ENCODE data around the gene FGGY.

FGGY gene

DNA sequence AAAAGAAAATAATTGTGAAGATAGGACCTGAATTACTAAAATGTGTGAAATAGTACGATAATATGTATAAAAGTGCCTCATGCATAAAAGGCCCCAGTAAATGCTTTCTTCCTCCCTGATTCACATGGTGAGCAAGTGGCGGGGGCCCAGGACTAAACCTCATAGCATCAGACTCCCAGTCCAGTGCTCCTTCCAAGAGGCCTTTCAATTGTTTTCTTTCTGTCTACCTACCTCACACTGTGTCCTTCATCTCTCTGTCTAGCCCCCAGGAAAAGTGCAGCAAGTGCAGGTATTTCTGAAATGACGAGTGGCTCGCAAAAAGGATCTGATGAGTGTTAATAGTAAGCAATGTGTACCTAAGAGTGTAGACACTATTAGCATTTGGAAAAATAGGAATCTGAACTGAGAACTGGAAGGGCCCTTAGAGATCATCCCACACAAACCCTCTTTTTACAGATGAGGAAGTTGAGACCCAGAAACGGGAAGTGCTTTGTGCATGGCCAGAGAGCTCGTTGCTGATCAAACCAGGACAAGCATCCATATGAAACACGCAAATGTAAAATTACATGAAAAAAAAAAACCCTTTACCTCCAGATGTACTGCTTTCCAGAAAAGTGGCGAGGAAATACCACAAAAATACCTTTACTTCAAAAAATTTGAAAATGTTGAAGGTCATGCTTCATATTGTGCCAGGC, 399.7 kb downstream of the FGGY start:
- no peak for TF ChIP-seq CTCF (IDR thresholded peaks at IDR 0.05; ENCODE audit: low read length, missing control alignments)
- H3K4me3 ChIP-seq (replicated peaks; ENCODE audit: low read depth, low read length): no peak overlapping the region
- no peak for DNase-seq (ENCODE audit: low read depth)

DNA sequence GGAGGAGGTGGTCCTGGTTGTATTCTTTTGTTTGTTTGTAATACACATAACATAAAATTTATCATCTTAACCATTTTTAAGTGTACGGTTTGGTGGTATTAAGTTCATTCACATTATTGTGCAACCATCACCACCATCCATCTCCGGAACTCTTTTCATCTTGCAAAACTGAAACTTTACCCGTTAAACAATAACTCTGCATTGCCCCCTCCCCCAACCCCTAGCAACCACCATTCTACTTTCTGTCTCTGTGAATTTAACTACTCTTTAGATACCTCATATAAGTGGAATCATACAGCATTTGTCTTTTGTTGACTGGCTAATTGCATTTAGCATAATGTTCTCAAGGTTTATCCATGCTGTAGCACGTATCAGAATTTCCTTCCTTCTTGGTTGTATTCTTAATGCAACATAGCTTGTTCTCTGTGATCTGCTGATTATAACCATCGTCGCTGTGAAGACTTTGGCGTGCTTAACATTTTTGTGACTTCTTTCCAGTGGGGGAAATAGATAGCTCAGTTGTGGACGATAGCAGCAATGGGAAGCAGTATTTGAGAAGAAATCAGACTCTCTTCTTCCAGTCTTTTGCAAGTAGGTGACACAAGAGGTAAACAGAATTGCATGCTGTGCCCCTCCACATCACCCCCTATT, 400.4 kb downstream of the FGGY start:
- TF ChIP-seq CTCF (IDR thresholded peaks at IDR 0.05; ENCODE audit: low read length, missing control alignments): no peak
- H3K4me3 ChIP-seq (replicated peaks; ENCODE audit: low read depth, low read length): no peak overlapping the region
- no peak for DNase-seq (ENCODE audit: low read depth)

DNA sequence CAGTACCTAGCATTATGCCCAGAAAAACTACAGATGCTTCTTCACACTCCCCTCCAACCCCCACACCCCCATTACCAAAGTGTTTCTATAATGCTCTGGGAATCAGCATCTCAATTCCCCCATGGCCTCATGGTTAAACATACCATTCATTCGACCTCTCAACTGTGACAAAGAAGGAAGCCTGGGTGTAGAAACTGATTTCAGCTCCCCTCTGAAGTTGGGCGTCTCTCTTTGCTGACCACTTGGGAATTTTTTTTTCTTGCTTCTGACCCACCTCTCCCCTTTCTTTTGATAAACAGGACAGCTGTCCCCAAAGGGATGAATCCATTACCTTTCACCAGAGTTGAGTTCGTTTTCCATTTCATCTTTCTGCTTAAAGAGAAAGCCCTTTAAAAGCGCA, 401.5 kb downstream of the FGGY start:
- no peak for TF ChIP-seq CTCF (IDR thresholded peaks at IDR 0.05; ENCODE audit: low read length, missing control alignments)
- H3K4me3 ChIP-seq (replicated peaks; ENCODE audit: low read depth, low read length): no peak overlapping the region
- no peak for DNase-seq (ENCODE audit: low read depth)

GRCh38 chr1:59699227-59699847, 402.4 kb downstream of the FGGY start:
- TF ChIP-seq CTCF (IDR thresholded peaks at IDR 0.05; ENCODE audit: low read length, missing control alignments): peak; percentile 95

DNA sequence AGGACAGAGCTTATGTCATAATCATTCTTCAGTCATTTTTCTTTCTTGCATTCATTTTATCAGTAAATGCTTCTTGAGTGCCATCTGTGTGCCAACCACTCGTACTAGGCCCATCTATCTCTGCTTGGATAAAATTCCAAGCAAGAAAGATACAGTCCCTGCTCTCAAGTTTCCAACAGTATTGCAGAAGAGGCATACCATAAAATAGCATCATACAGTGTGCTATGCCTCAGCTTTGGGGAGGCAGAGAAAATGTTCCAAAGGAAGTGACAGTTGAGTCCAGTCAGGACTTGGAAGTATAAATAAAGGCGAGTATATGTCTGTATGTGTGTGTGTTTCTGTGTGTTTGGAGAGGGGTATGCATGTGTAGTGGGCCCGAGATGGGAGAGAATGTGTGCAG, 404.5 kb downstream of the FGGY start:
- no peak for TF ChIP-seq CTCF (IDR thresholded peaks at IDR 0.05; ENCODE audit: low read length, missing control alignments)
- no peak overlapping the region for H3K4me3 ChIP-seq (replicated peaks; ENCODE audit: low read depth, low read length)
- peak; percentile 42 for DNase-seq (ENCODE audit: low read depth)

More at GRCh38 chr1:59699227-59699847, 402.4 kb downstream of the FGGY start:
- DNase-seq (ENCODE audit: low read depth): peak; percentile 76
- H3K4me3 ChIP-seq (replicated peaks; ENCODE audit: low read depth, low read length): no peak overlapping the region

DNA sequence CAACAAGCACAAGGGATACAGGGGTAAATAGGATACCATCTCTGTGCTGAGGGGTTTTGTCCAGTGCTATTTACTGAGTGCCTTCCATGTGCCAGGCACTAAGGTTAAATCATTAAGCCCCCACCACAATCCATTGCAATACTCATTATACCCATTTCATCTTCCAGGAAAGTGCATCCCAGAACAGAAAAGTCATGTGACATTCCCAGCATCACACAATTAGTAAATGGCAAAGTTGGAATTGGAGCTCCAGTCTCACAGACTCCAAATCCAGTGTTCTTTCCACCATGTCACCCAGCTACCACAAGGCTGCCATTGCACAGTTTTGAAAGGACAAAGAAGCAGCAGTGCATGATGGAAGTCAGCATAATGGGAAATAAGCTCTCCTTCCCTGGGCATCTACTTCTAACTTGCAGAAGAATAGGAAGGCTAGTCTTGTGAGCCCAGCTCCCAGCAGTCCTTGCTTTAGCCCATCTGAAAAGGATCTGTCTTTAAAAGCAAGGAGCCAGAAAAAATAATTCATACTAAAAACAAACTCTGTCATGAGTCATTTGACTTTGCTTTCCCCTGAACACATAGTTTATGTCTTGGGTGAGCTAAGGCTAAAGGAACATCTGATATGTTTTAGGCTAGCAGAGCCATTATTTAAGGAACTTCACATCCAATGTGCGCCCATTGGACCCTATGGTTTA, 406.5 kb downstream of the FGGY start:
- peak; percentile 43 for DNase-seq (ENCODE audit: low read depth)
- H3K4me3 ChIP-seq (replicated peaks; ENCODE audit: low read depth, low read length): no peak overlapping the region
- TF ChIP-seq CTCF (IDR thresholded peaks at IDR 0.05; ENCODE audit: low read length, missing control alignments): no peak
